ENCODE data around the gene HSPA5. TPM values are rescaled to one million over a fixed set of nuclear protein-coding genes. Genes with fewer than 3 reads are reported as not detected.

HSPA5 gene
- total RNA-seq, 1 experiment from 2014 or later, result 357 TPM

DNA sequence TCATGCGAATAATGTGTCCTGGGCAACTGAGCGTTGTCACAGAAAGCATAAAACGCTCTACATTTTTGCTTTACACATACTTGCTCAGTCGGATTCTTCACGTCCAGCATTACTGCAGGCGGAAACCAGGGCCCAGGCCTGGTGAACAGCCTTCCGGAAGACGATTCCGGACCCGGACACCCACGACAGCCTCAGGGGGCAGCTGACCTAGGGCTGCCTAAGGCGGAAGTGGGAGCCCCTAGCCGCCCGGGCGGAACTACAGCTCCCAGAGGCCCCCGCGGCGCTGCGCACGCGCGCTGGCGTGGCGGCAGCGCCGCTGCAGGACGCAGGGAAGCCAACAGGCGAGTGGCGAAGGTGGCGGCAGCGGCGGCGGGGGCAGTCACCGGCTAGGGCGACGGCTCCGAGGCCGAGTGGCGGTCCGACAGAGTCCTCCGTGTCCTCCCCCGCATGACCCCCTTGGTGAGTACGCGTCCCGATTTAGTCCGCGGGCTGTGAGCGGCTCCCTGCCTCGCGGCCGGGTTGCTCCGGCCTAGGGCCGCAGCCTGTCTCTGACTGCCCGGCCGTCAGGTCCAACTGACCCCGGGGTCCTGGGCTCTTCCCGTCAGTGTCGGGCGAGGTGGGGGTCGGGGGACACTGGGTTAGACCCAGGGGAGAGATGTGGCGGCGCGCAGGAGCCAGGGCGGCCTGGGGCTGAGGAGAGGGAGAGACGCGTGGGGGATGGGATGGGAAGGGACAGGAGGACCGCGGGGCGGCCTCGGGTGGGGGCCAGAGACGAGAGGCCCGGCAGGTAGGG is 20.6 kb upstream of the HSPA5 start, which contains the start of gene GAPVD1 (continued):
- TF ChIP-seq HMGA2 (CRISPR knock-in tag; IDR thresholded peaks at IDR 0.05) (no peak), FOXP1 (CRISPR knock-in tag; IDR thresholded peaks at IDR 0.05; ENCODE audit: borderline replicate concordance) (peak; percentile 71), SP1 (CRISPR knock-in tag; conservative IDR thresholded peaks at IDR 0.05) (peak; percentile 50; the same call in 1 of the 2 replicates), CREB1 (CRISPR knock-in tag; IDR thresholded peaks at IDR 0.05) (0 out of 2 replicates have a peak, but pooled peaks have one; percentile 37), NFATC4 (CRISPR knock-in tag; IDR thresholded peaks at IDR 0.05) (no peak), MXD4 (CRISPR knock-in tag; IDR thresholded peaks at IDR 0.05; ENCODE audit: borderline replicate concordance) (no peak), GRHL2 (CRISPR knock-in tag; IDR thresholded peaks at IDR 0.05; ENCODE audit: insufficient replicate concordance, severe bottlenecking) (no peak), ZNF671 (CRISPR knock-in tag; IDR thresholded peaks at IDR 0.05) (no peak), EMX1 (CRISPR knock-in tag; IDR thresholded peaks at IDR 0.05) (no peak), GABPB1 (CRISPR knock-in tag; IDR thresholded peaks at IDR 0.05) (peak; percentile 66), ZBTB21 (CRISPR knock-in tag; IDR thresholded peaks at IDR 0.05; ENCODE audit: borderline replicate concordance) (no peak), RELA (CRISPR knock-in tag; IDR thresholded peaks at IDR 0.05; ENCODE audit: borderline replicate concordance) (no peak; the same call in 1 of the 2 replicates), MYBL2 (CRISPR knock-in tag; IDR thresholded peaks at IDR 0.05) (peak; percentile 69; the same call in 1 of the 2 replicates), PRRX2 (CRISPR knock-in tag; IDR thresholded peaks at IDR 0.05) (no peak), KAT7 (CRISPR knock-in tag; IDR thresholded peaks at IDR 0.05; ENCODE audit: borderline replicate concordance) (no peak), SMAD4 (CRISPR knock-in tag; IDR thresholded peaks at IDR 0.05) (no peak), ATF1 (CRISPR knock-in tag; IDR thresholded peaks at IDR 0.05) (no peak), ZNF121 (CRISPR knock-in tag; IDR thresholded peaks at IDR 0.05) (no peak), ZNF263 (CRISPR knock-in tag; IDR thresholded peaks at IDR 0.05; ENCODE audit: low read depth) (no peak)
- TF ChIP-seq, protein P1, sequence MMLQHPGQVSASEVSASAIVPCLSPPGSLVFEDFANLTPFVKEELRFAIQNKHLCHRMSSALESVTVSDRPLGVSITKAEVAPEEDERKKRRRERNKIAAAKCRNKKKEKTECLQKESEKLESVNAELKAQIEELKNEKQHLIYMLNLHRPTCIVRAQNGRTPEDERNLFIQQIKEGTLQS (CRISPR knock-in tag; conservative IDR thresholded peaks at IDR 0.05), result no peak
- TF ChIP-seq, protein P2, sequence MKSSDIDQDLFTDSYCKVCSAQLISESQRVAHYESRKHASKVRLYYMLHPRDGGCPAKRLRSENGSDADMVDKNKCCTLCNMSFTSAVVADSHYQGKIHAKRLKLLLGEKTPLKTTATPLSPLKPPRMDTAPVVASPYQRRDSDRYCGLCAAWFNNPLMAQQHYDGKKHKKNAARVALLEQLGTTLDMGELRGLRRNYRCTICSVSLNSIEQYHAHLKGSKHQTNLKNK (CRISPR knock-in tag; IDR thresholded peaks at IDR 0.05), result no peak
- TF ChIP-seq, protein P3, sequence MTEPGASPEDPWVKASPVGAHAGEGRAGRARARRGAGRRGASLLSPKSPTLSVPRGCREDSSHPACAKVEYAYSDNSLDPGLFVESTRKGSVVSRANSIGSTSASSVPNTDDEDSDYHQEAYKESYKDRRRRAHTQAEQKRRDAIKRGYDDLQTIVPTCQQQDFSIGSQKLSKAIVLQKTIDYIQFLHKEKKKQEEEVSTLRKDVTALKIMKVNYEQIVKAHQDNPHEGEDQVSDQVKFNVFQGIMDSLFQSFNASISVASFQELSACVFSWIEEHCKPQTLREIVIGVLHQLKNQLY (CRISPR knock-in tag; IDR thresholded peaks at IDR 0.05), result no peak
- TF ChIP-seq, protein P4, sequence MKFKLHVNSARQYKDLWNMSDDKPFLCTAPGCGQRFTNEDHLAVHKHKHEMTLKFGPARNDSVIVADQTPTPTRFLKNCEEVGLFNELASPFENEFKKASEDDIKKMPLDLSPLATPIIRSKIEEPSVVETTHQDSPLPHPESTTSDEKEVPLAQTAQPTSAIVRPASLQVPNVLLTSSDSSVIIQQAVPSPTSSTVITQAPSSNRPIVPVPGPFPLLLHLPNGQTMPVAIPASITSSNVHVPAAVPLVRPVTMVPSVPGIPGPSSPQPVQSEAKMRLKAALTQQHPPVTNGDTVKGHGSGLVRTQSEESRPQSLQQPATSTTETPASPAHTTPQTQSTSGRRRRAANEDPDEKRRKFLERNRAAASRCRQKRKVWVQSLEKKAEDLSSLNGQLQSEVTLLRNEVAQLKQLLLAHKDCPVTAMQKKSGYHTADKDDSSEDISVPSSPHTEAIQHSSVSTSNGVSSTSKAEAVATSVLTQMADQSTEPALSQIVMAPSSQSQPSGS (CRISPR knock-in tag; IDR thresholded peaks at IDR 0.05; ENCODE audit: borderline replicate concordance, low read depth), result no peak
- TF ChIP-seq, protein P5, sequence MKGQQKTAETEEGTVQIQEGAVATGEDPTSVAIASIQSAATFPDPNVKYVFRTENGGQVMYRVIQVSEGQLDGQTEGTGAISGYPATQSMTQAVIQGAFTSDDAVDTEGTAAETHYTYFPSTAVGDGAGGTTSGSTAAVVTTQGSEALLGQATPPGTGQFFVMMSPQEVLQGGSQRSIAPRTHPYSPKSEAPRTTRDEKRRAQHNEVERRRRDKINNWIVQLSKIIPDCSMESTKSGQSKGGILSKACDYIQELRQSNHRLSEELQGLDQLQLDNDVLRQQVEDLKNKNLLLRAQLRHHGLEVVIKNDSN (CRISPR knock-in tag; IDR thresholded peaks at IDR 0.05), result peak; percentile 79
- TF ChIP-seq, protein P6, sequence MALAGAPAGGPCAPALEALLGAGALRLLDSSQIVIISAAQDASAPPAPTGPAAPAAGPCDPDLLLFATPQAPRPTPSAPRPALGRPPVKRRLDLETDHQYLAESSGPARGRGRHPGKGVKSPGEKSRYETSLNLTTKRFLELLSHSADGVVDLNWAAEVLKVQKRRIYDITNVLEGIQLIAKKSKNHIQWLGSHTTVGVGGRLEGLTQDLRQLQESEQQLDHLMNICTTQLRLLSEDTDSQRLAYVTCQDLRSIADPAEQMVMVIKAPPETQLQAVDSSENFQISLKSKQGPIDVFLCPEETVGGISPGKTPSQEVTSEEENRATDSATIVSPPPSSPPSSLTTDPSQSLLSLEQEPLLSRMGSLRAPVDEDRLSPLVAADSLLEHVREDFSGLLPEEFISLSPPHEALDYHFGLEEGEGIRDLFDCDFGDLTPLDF (CRISPR knock-in tag; IDR thresholded peaks at IDR 0.05), result no peak
- TF ChIP-seq, protein P7, sequence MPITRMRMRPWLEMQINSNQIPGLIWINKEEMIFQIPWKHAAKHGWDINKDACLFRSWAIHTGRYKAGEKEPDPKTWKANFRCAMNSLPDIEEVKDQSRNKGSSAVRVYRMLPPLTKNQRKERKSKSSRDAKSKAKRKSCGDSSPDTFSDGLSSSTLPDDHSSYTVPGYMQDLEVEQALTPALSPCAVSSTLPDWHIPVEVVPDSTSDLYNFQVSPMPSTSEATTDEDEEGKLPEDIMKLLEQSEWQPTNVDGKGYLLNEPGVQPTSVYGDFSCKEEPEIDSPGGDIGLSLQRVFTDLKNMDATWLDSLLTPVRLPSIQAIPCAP (CRISPR knock-in tag; IDR thresholded peaks at IDR 0.05), result peak; percentile 28; the same call in 1 of the 2 replicates
- TF ChIP-seq, protein P8, sequence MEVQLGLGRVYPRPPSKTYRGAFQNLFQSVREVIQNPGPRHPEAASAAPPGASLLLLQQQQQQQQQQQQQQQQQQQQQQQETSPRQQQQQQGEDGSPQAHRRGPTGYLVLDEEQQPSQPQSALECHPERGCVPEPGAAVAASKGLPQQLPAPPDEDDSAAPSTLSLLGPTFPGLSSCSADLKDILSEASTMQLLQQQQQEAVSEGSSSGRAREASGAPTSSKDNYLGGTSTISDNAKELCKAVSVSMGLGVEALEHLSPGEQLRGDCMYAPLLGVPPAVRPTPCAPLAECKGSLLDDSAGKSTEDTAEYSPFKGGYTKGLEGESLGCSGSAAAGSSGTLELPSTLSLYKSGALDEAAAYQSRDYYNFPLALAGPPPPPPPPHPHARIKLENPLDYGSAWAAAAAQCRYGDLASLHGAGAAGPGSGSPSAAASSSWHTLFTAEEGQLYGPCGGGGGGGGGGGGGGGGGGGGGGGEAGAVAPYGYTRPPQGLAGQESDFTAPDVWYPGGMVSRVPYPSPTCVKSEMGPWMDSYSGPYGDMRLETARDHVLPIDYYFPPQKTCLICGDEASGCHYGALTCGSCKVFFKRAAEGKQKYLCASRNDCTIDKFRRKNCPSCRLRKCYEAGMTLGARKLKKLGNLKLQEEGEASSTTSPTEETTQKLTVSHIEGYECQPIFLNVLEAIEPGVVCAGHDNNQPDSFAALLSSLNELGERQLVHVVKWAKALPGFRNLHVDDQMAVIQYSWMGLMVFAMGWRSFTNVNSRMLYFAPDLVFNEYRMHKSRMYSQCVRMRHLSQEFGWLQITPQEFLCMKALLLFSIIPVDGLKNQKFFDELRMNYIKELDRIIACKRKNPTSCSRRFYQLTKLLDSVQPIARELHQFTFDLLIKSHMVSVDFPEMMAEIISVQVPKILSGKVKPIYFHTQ (CRISPR knock-in tag; IDR thresholded peaks at IDR 0.05), result no peak
- TF ChIP-seq, protein P9, sequence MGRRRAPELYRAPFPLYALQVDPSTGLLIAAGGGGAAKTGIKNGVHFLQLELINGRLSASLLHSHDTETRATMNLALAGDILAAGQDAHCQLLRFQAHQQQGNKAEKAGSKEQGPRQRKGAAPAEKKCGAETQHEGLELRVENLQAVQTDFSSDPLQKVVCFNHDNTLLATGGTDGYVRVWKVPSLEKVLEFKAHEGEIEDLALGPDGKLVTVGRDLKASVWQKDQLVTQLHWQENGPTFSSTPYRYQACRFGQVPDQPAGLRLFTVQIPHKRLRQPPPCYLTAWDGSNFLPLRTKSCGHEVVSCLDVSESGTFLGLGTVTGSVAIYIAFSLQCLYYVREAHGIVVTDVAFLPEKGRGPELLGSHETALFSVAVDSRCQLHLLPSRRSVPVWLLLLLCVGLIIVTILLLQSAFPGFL (CRISPR knock-in tag; IDR thresholded peaks at IDR 0.05; ENCODE audit: borderline replicate concordance), result no peak
- TF ChIP-seq, protein P10, sequence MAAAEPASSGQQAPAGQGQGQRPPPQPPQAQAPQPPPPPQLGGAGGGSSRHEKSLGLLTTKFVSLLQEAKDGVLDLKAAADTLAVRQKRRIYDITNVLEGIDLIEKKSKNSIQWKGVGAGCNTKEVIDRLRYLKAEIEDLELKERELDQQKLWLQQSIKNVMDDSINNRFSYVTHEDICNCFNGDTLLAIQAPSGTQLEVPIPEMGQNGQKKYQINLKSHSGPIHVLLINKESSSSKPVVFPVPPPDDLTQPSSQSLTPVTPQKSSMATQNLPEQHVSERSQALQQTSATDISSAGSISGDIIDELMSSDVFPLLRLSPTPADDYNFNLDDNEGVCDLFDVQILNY (CRISPR knock-in tag; IDR thresholded peaks at IDR 0.05), result peak; percentile 16; the same call in 1 of the 2 replicates
